ENCODE data around the gene CPN2. TPM values are rescaled to one million over a fixed set of nuclear protein-coding genes. Genes with fewer than 3 reads are reported as not detected.
A peak's percentile ranks its signal among the peaks of the same experiment; 100 is the strongest.

Gene CPN2
- total RNA-seq, 4 donors from 2014 or later = 0.10 TPM; not detected in 3

DNA sequence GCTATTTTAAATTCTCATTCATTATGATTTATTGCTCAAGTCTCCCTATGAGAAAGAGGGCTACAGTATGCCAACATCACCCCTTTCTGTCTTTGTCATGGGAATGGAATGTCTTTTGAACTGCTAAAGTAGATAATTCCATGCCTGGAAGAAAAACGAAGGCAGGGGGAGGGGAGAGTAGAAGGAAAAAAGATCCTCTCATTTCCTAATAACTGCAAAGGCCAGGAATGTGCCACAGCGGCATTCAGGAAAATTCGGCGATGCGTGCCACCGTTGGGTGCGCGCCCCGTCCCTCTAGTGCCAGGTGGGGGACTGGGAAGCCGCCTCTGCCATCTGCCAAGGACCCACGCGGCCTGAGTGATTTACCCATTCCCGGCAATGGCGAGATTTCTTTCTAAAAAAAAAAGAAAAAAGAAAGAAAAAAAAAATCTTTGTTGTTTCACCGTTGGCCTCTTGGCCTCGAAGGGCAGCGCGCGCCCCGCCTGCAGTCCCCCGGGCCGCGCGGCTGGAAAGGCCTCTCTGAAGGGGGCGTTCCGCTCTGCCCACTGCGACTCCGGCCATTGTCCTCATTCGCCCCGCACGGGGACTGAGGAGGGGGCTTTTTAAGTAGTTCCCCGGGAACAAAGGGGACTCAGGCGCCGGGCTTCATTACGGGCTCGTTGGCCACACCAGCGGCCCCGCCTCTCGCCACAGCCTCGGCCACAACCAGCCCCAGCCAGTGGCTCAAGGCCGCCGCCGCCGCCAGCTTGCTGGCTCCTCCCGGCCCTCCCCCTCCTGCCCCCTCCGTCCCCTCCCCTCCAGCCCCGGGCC lies 54.5 kb downstream of the CPN2 start:
- peak in 1 of 2 donors; percentile 85 for DNase-seq (ENCODE audit: low spot score in 2 of 2)
- intact Hi-C loops (cut with DNase I; ENCODE audit: low total_unique reads) = no loop called here
- WGBS, 2 donors = 20 to 26% methylated on average over 41 to 46 of the region's 47 CpGs
- no peak for TF ChIP-seq POLR2A (IDR thresholded peaks at IDR 0.05)
- TF ChIP-seq, protein P1, sequence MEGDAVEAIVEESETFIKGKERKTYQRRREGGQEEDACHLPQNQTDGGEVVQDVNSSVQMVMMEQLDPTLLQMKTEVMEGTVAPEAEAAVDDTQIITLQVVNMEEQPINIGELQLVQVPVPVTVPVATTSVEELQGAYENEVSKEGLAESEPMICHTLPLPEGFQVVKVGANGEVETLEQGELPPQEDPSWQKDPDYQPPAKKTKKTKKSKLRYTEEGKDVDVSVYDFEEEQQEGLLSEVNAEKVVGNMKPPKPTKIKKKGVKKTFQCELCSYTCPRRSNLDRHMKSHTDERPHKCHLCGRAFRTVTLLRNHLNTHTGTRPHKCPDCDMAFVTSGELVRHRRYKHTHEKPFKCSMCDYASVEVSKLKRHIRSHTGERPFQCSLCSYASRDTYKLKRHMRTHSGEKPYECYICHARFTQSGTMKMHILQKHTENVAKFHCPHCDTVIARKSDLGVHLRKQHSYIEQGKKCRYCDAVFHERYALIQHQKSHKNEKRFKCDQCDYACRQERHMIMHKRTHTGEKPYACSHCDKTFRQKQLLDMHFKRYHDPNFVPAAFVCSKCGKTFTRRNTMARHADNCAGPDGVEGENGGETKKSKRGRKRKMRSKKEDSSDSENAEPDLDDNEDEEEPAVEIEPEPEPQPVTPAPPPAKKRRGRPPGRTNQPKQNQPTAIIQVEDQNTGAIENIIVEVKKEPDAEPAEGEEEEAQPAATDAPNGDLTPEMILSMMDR (IDR thresholded peaks at IDR 0.05) = no peak
- no peak overlapping the region for H3K4me3 ChIP-seq (ENCODE audit: low read depth, poor library complexity, severe bottlenecking)

DNA sequence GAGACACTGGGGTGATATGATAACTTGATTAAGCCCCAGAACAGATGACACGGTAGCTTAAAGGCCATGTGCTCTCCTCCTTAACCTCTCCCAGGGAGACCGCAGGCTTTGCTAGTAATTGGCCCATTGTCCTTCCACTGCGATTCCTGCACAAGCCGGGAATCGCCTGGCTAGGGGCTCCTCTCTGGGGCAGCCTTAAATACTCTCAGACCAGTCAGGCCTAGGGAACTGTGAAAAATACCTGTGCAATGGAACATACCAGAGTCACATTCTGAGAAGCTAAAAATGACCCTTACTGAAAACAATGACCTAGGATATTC lies 56.3 kb downstream of the CPN2 start:
- intact Hi-C loops (cut with DNase I; ENCODE audit: low total_unique reads) = no loop called here
- no peak overlapping the region for H3K4me3 ChIP-seq (ENCODE audit: low read depth, poor library complexity, severe bottlenecking)
- DNase-seq (ENCODE audit: low spot score in 2 of 2) = no peak
- TF ChIP-seq POLR2A (IDR thresholded peaks at IDR 0.05) = no peak
- TF ChIP-seq, protein P1 (IDR thresholded peaks at IDR 0.05) = no peak
- WGBS, 2 donors = 94 to 97% methylated on average over 5 of the region's 5 CpGs

DNA sequence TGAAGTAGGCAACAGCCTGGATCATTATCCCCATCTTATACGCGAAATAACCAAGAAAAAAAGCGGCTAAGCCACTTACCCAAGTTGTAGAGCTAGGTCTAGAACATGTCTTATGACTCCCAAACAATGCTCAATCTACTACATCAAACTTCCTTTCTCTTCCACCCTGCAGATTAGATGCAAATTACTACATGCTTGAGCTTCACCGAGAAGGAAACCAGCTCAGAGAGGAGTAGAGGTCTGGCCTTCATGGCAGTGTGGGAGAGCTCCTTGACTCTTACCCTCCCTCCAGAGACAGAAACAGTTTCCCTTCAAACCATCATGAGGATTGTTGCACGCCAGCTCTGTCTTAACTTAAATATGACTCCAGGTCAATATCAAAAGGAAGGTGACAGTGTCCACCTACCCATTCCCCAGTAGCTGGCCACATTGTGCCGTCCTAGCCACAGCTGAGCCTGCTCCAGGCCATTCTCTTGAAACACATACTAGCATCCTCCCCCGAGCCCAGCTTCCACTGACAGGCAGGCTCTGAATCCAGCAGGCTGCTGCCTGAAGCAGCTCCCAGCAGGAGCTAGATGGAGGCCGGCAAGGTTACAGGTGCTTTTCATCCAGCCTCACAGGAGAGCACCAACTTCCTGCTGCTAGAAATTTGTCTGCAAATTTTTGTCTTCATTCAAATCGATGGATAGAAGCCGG lies 56.8 kb downstream of the CPN2 start:
- peak in 1 of 2 donors; percentile 68 for DNase-seq (ENCODE audit: low spot score in 2 of 2)
- 88% methylated on average over 10 of the region's 10 CpGs for whole genome bisulfite sequencing, 2 donors
- no peak for TF ChIP-seq POLR2A (IDR thresholded peaks at IDR 0.05)
- TF ChIP-seq, protein P1 (IDR thresholded peaks at IDR 0.05) = no peak
- intact Hi-C loops (cut with DNase I; ENCODE audit: low total_unique reads) = no loop called here
- no peak overlapping the region for H3K4me3 ChIP-seq (ENCODE audit: low read depth, poor library complexity, severe bottlenecking)

DNA sequence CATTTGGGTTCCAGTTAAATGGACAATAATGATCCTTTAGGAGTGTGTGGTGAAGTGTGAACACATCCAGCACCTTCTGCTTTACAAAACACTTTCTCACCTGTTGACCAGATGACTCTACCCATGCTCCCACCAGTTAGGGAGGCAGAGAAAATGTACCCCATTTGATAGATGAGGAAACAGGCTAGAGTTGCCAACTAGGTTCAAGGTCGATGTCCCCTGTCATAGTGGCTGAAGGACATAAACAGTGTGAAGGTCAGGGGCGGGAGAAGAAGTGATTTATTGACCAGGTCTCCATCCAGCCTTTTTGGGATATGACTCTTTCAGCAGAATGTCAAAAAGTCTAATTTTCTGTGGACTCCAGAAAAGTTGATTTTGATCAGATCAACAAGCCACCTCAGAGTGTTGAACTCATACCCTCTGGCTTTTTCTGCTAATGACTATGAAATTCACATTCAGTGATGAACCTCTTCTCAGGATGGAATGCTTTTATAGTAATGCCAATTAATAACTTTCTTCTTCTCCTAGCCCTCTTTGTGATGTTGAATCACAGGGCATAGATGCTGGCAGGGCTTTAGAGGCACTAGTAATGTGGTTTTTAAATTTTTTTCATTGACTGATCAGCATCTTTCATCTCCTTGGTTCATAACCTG lies 57.5 kb downstream of the CPN2 start:
- no peak for TF ChIP-seq POLR2A (IDR thresholded peaks at IDR 0.05)
- TF ChIP-seq, protein P1 (IDR thresholded peaks at IDR 0.05) = no peak
- H3K4me3 ChIP-seq (ENCODE audit: low read depth, poor library complexity, severe bottlenecking) = no peak overlapping the region
- intact Hi-C loops (cut with DNase I; ENCODE audit: low total_unique reads) = no loop called here
- WGBS, 2 donors = 86 to 91% methylated on average over 2 of the region's 2 CpGs
- no peak for DNase-seq (ENCODE audit: low spot score in 2 of 2)

DNA sequence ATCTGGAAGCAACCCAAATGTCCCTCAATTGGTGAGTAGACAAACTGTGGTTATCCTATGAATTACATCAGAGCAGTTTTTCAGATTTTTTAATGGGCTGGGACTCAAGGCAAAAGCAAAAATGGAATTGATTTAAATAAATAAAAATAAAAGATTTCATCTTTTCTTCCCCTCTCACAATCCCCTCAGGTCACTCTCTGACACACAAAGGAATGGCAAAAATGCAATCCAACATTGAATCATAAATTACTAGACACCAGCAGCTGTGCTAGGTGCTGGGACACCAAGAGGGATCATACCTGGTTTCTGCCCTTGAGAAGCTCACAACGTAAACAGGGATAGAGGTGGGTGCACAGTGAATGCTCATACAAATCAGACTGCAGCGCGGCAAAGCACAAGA lies 58.8 kb downstream of the CPN2 start:
- no peak overlapping the region for H3K4me3 ChIP-seq (ENCODE audit: low read depth, poor library complexity, severe bottlenecking)
- DNase-seq (ENCODE audit: low spot score in 2 of 2) = no peak
- intact Hi-C loops (cut with DNase I; ENCODE audit: low total_unique reads) = no loop called here
- WGBS, 2 donors = 91 to 99% methylated on average over 3 of the region's 3 CpGs
- TF ChIP-seq, protein P1 (IDR thresholded peaks at IDR 0.05) = no peak
- TF ChIP-seq POLR2A (IDR thresholded peaks at IDR 0.05) = no peak

Other genes with a start within 250 kb of the CPN2 start
- gene HES1, start 215.2 kb downstream of the CPN2 start, total RNA-seq = 100 to 1,000 TPM; 145 to 366 (median 315) TPM
- gene LRRC15, start 18.4 kb upstream of the CPN2 start, total RNA-seq = 10 to 100 TPM in 1 of 4 donors, 1 to 10 TPM in 1, under 1 TPM in 2; 0.08 to 21.0 (median 0.63) TPM
- under 1 TPM in 1 of 4 donors, not detected in 3; 0.06 TPM for gene GP5, start 47.9 kb upstream of the CPN2 start, total RNA-seq
- 10 to 100 TPM; 35.0 to 40.6 (median 38.2) TPM for gene ATP13A3, start 135.7 kb upstream of the CPN2 start, total RNA-seq

All from lower leg skin (tissue), 4 donors.